GM19372 (cell line): ENCODE results near the gene PSTPIP1.

Experiments
- ATAC-seq: cut with Tn5 transposase; IDR thresholded peaks from one replicate; pipeline ENCODE4 v1.9.1; 2021; ENCODE audit warnings: mild to moderate bottlenecking, low read depth, moderate library complexity; ENCODE audit not compliant: unreplicated experiment

Gene PSTPIP1

DNA sequence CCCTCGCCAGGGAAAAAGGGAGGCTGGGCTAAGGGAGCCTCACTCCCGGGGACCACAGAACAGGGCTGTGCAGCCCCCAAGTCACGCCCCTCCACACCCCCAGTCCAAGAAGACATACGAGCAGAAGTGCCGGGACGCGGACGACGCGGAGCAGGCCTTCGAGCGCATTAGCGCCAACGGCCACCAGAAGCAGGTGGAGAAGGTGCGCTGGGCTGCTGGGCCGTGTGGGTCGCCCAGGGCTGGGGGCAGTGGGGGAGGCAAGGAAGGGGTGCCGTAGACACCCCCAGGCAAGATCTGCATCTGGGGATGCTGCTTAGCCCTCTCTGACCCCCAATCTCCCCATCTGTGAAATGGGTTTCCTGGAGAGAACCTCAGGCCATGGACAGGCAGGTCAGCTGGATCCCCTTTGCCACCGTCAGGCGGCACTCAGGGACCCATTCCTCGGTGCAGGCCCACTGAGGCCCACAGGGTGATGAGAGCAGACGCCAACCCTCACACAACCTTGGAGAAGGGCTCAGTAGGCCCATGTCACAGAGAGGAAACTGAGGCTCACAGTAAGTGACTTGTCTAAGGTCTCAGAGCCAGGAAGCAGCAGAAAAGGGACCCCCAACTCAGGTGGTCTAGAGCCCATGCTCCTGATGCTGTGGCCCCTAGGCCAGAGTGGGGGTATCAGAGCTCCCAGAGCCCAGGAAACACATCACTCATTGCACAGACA lies 33.7 kb downstream of the PSTPIP1 start:
- ATAC-seq: no peak

DNA sequence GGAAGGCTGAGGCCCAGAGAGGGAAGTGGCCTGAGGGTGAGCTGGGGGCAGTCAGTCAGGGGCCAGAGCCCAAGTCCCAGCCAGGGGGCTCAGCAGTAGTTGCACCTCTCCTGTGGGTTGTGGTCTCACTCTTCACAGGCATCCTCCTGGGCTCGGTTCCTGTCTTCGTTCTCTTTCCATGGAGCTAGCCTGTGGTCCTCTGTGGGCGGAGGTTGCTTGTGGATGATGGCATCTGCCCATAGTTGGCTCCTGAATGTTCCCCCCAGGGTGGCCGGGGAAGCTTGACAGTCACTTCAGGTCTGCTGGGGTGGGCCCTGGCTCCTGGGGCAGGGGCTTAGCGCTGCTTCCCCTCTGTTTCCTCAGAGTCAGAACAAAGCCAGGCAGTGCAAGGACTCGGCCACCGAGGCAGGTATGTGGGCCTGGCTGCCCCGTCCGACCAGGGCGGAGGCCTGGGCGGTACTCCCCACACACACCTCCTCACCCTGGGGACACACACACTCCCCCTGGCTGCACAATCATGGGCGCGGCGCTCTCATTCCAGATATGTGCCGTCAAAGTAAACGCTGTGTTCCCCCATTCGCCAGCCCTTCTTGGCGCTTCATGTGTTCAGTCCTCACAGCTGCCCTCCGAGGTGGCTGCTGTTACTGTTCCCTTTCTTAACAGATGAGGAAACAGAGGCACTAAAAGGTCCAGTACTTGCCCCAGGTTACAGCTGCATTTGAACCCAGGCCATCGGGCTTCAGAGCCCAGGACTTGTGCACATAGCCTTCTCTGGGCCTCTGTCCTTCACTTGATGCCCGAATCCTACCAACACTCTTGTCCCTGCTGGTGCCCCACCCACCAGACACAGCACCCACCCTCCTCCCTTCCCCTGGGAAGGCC lies 34.5 kb downstream of the PSTPIP1 start:
- ATAC-seq: no peak

GRCh38 chr15:77030048-77030927 lies 35.4 kb downstream of the PSTPIP1 start:
- ATAC-seq: no peak

DNA sequence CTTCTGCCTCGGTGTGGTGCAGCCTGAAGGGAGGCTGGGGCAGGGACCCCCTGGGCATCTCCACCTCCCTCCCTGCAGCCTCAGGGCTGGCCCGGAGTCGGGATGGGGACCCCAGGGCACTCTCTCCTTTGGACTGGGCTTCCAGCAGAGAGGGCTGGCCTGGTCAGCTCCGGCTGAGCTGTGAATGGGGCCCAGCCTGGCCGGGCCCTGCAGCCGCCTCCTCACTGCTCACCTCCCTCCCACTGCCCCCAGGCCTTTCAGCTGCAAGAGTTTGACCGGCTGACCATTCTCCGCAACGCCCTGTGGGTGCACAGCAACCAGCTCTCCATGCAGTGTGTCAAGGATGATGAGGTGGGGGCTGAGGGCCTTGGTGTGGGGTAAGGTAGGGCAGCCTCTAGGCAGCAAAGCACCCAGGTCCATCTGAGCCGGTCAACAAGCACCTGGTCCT lies 36.0 kb downstream of the PSTPIP1 start:
- no peak for ATAC-seq

DNA sequence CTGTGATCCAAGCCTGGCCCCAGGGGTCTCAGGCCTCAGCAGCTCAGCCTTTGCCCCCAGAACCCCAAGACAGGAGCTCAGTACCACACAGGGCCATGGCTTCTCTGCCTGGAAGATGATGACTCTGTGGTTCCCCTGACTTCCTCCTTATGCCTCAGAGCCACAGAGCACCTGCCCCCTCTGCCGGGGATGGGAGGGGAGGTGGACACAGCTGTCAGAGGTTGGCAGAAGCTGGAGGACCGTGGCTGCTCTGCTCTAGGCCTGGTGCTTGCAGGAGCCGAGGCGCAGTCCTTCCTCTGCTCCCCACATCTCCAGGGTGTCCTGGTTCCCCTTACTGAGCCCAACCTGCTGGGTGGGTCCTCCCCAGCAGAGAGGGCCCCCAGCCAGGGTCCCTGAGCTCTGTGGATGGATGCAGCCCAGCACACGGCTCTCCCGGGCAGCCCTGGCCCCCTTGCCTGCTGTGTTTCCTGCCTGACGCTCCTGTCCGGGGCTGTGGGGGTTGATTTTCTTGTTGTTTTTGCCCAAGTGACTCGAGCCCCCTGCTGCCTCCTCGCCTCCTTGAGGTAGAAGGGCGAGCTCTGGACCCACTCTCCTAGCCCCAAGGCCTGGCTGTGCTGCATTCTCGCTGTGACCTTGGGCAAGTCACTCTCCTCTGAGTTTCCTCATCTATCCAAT lies 36.6 kb downstream of the PSTPIP1 start:
- ATAC-seq: no peak

GRCh38 chr15:77032052-77032646 lies 37.2 kb downstream of the PSTPIP1 start:
- ATAC-seq: no peak

- ATAC-seq: no peak
These were observed 37.9 kb downstream of the PSTPIP1 start for GRCh38 chr15:77032647-77033416.

DNA sequence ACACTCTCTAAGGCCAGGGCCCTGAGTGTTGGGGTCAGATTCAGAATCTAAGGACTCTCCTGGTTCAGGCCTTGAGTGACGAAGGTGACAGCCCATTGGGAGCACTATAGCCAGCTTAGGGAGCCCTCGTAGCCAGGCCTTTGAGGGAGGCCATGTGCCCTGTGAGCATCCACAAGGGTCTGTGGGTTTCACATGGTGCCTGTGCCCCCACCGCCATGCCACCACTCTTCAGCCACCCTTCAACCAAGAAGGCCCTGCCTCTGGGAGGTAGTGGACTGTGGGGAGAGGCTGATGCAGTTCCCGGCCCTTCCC lies 38.4 kb downstream of the PSTPIP1 start:
- ATAC-seq: no peak

- ATAC-seq: no peak
These were observed 39.1 kb downstream of the PSTPIP1 start for GRCh38 chr15:77033729-77034671.

GRCh38 chr15:77034695-77035489 lies 40.0 kb downstream of the PSTPIP1 start:
- no peak for ATAC-seq

- no peak for ATAC-seq
These were observed 40.7 kb downstream of the PSTPIP1 start for GRCh38 chr15:77035584-77035983.

DNA sequence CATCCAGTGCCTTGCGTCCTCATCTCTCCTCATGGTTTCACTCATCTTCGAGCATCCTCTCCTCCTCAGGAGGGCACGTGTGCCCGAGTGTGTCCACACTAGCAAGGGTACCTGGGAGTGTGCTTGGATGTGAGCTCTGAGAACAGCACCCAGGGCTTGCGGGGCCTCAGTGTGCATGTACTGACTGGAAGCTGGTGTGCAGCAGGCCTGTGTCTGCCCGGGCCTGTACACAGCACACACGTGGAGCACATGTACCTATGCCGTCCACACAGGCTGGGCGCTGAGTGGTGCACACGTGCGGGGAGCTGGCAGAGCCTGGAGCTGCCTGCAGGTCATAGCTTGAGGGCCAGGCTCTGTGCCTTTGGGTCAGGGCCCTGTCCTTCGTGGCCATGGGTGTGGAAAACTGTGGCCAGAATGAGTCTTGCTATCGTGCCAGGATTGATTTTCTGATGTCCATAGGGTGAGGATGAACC lies 41.1 kb downstream of the PSTPIP1 start:
- no peak for ATAC-seq

- ATAC-seq: no peak
These were observed 41.8 kb downstream of the PSTPIP1 start for GRCh38 chr15:77036537-77037387.

DNA sequence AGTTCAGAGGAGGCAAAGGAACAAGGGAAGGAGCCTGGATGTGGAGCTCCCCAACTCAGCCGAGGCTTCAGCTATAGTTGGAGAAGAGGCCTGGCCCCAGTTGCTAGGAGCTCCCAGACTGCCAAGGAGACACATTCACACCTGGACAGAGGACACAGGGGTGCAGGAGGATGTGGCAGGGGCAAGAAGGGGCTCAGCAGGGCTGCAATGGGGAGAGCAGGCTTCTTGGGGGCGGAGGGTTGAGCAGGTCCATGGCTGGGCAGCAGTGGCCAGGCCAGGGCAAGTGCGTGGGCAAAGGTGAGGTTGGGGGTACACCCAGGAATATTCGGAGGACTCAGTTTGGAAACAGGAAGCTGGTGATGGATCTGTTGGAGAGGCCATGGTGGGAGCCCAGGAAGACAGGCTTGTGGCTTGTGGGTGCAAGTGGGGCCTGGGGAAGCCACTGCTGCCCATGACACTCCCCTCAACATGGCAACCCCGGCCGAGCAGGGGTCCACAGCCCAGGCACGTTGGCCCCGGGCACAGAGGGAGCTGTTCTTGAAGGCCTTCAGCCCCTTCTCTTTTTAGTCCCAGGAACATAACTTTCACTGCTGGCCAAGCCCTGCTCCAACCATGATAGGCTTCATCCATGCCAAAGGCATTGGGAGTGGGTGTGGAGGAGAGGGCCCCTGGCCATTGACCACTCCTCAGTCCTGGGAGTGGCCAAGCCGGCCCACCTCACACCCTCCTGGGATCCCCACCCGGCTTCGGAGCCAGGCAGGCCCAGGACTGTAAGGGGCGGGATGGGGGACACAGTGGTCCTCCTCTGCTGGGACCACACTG lies 42.7 kb downstream of the PSTPIP1 start:
- no peak for ATAC-seq
